HG03460 (cell line): ENCODE data around the gene MIEF1.

Experiments
- ATAC-seq: cut with Tn5 transposase; IDR thresholded peaks from one replicate; pipeline ENCODE4 v1.9.1; 2021; ENCODE audit not compliant: unreplicated experiment

Gene MIEF1

DNA sequence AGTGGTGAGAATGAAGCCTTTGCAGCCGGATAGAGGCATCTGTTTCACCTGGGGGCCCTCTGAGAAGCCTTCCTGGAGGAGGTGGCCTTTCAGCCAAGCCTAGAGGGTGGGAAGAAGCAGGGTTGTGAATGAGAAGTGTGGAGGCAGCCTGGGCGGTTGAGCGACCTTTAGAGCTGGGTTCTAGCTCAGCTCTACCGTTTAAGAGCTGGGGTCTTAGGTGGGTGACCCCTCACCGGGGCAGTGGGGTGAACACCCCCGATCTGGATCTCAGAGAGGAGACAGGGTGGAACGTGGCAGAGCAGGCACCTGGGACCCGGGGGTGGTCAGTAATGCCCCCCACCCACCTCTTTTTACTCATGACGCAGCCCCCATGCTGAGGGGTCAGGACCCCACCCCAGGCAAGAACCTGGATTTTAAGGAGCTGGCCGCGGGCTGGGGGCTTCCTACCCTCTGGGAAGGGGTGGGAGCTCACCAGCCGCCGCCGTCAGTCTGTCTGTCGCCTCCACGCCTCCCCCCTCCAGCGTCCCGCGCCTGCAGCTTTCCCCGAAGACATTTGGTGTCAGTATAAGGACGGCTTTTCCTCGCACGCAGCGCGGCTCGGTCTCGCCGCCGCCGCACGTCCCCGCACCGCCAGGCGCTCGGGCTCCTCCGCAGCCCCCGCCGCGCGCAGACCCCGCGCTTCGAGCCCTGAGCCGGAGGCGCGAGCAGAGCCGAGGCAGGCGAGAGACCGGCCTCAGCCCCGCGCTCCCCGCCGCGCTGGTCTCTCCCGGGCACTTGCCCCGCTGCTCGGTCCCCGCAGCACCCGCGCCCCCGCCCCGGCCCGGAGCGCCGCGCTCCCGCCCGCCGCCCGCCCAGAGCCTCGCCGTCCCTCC is 55.1 kb downstream of the MIEF1 start:
- ATAC-seq, result no peak

DNA sequence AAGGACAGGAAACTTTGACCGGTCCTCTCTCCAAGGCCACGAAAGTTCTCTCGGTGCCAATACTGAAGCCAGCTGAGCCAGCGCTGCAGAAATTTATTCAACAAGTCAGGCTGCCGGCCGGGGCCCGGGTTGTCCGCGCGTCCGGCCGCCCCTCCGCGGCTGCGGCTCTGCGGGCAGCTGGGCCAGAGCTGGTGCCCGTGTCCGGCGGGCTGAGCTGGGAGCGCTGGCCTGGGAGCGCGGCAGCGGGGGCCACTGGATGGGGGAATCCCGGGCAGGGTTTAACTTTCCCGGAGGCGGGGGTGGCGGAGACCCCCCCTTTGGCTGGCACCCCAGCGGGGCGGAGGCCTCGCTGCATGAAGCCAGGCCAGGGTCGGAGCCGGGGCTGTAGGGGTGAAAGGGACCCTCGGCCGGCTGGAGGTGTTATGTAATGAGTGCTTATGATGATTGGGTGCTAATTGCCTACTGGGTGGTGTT is 56.2 kb downstream of the MIEF1 start:
- ATAC-seq, result no peak

DNA sequence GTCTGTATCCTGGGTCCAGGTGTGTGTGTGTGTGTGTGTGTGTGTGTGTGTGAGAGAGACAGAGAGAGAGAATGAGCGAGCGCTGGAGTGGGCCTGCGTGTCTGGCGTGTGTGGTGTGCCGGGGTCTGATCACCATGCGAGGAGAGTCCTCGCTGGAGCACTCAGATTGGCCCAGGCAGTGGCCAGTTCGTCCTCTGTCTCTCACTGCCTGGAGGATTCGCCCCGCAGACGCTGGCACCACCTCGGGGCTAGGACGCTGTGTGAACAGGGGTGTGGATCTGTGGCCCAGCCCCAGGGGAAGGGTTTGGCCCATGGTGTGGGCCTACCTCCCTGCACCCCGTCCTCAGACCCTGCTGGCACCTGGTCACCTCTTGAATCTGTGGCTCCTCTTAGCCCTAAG is 56.9 kb downstream of the MIEF1 start:
- ATAC-seq, result no peak

DNA sequence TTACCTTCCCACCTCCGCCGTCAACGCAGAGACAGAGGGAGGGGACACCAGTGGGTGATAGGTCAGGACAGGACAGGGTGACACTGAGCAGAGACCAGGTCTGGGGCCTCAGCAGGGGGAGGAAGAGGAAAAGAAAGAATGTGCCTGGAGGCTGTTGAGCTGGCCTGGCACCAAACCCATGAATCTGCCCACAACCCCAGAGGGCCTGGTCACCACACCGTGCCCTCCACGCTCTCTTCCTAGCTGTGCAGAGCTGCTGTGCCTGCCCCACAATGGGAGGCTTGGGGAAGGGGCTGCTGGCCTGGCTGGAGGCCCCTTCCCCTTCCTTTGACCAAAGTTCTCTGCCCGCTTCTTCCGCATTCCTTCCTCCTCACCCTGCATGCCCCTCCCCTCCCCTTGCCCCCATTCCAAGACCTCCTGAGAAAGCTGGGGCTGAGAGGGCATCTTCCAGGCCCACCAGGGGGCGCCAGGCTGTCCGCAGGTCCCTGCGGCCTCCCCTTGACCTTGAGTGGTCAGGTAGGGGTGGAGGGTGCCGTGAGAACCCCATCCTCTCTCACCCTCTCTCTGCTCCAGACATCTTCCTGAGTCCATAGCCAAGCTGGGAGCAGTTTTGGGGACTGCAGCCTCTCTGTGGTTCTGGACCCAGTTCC is 57.5 kb downstream of the MIEF1 start:
- ATAC-seq, result no peak

DNA sequence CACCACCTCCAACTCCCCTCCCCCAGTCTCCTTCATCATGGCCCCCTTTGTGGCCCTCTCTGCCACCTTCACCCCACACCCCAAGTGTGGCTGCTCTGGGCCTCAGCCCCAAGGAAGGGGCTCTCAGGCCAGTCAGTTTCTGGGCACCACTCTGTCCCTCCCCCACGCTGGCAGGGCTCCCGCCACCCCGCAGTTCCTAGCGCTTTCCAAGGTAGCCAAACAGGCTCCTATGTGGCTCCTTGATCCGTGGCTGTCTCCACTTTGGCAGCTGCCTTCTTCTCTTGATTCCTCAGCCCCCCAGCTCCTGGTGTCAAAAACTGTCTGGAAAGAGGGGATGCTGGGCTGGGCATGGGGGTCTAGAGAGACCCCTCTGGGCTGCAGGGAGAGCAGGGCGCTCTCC is 58.0 kb downstream of the MIEF1 start:
- ATAC-seq, result no peak

DNA sequence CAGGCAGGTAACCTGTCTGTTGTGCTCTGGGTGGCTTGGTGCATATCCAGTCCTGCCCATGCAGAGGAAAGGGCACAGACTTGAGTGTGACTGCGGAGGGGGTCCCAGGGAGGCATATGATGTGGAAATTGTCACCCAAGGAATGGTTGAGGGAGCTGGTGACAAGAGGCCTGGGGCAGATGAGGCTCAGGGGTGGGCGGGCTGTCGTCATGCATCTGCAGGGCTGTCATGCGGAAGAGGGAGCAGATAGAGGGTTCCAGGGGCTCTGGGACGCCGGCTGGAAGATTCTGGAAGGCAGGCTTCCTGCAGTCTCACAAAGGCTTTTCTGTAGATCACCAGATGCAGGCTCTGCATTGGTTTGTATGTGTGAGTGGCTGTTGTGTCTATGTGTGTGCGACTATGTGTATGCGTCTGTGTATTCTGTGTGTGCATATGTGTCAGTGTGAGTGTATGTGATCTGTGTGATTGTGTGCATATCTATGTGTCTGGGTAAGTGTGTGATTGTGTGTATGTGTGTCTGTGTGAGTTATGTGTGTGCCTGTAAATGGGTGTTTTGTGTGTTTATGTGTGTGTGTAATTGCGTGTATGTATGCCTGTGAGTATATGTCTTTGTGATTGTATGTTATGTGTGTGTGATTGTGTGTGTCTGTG is 60.9 kb downstream of the MIEF1 start:
- no peak for ATAC-seq

DNA sequence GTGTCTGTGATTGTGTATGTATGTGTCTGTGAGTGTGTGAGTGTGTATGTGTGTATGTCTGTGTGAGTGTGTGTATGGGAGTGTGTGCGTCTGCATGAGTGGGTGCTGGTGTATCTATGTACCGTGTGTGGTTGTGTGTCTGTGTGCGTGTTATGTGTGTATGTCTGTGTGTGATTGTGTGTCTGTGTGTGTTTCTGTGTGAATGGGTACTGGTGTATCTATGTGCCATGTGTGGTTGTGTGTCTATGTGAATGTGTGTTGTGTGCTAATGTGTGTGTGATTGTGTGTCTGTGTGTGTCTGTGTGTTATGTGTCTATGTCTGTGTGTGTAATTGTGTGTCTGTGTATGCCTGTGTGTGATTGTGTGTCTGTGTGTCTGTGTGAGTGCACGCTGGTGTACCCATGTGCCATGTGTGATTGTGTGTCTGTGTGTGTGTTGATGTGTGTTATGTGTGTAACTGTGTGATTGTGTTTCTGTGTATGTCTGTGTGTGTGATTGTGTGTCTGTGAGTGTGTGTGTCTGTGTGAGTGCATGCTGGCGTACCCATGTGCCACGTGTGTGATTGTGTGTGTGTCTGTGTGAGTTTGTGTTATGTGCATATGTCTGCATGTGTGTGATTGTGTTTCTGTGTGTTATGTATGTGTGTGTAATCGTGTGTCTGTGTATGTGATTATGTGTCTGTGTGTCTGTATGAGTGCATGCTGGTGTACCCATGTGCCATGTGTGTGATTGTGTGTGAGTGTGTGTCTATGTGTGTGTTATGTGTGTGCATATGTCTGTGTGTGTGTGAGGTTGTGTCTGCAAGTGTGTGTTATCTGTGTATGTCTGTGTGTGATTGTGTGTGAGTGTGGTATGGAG is 61.7 kb downstream of the MIEF1 start:
- ATAC-seq, result no peak

DNA sequence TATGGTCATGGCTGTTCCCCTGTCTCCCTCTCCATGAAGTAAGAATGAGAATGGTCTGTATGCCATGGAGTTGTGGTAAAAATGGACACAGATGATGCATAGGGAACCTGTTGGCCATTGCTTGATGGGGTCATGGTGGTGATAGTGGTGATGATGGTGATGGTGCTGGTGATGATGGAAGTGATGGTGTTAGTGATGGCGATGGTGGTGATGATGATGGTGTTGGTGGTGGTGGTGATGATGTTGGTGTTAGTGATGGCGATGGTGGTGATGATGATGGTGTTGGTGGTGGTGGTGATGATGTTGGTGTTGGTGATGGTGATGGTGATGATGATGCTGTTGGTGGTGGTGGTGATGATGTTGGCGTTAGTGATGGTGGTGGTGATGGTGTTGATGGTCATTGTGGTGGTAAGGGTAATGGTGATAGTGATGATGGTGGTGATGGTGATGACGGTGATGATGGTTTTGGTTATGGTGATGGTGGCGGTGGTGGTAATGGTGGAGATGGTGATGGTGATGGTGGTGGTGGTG is 63.4 kb downstream of the MIEF1 start:
- no peak for ATAC-seq

DNA sequence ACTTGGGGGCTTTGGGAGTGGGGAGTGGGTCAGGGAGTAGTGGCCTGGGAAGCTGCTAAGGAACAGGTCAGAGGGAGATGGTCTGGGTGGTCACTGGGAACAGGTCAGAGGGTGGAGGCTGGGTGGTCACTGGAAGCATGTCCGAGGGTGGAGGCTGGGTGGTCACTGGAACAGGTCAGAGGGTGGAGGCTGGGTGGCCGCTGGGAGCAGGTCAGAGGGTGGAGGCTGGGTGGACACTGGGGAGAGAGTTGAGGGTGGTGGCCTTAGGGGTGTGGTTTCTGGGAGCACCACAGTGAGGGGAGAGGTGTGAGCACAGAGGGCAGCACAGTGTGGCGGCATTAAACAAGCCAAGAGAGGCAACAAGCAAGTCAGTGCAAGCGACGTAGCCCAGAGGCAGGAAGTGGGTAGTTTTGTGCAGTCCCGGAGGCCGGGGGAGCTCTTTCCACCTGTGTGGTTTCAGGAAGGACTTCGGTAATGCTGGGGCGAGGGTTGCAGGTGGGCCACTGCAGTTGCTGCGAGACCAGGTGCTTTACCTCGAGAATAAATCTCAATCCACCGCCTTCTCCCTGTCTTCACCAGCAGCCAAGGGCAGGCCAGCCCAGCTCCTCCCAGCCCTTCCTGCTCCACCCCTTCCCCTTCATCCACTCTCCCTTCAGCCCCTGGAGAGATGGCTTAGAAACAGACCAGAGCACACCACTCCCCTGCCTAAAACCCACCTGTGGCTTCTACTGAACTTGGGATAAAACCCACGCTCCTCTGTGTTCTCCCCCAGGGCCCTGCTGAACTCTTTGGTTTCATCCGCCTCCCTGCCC is 65.3 kb downstream of the MIEF1 start:
- no peak for ATAC-seq
